WTC11 (cell line): ENCODE measurements around the gene MED12L. TPM values are rescaled to one million over a fixed set of nuclear protein-coding genes. Genes with fewer than 3 reads are reported as not detected.
A peak's percentile ranks its signal among the peaks of the same experiment; 100 is the strongest.

ENCODE experiments used
- ATAC-seq: fragments of 200-7000 bp; cut with Tn5 transposase; 2 replicates; pipeline ENCODE4 v1.10.0; 2021; ENCODE audit warnings: mild to moderate bottlenecking, moderate library complexity
- CTCF ChIA-PET: fragments of 300-600 bp; sonication (Branson Sonifier 250); formaldehyde crosslinking; loops from one replicate; lab custom pipeline; 2021; ENCODE audit warnings: antibody characterized with exemption; lab: Charles Lee
- POLR2A ChIA-PET: fragments of 350-600 bp; sonication (Branson Sonifier 250); formaldehyde crosslinking; loops from one replicate; lab custom pipeline; 2021; ENCODE audit warnings: antibody characterized with exemption; lab: Charles Lee
- DNase-seq: peaks from one replicate; pipeline ENCODE4 v3.0.0; 2021; ENCODE audit warnings: low spot score
- H3K27ac Mint-ChIP-seq: 2 replicates; pipeline ENCODE4 v1.8.0; 2021; ENCODE audit warnings: mixed read lengths
- H3K27me3 Mint-ChIP-seq: 2 replicates; pipeline ENCODE4 v1.8.0; 2021; ENCODE audit warnings: low read depth, mild to moderate bottlenecking, moderate library complexity, mixed read lengths
- H3K36me3 Mint-ChIP-seq: 2 replicates; pipeline ENCODE4 v1.8.0; 2021; ENCODE audit warnings: mixed read lengths
- H3K4me1 Mint-ChIP-seq: 2 replicates; pipeline ENCODE4 v1.8.0; 2022; ENCODE audit warnings: mixed read lengths
- H3K4me3 Mint-ChIP-seq: 2 replicates; pipeline ENCODE4 v1.8.0; 2021; ENCODE audit warnings: mild to moderate bottlenecking, moderate library complexity, mixed read lengths
- H3K9me3 Mint-ChIP-seq: 2 replicates; pipeline ENCODE4 v1.8.0; 2021; ENCODE audit warnings: mixed read lengths
- E2F1 ChIP-seq: sonication (generic); formaldehyde crosslinking; IDR thresholded peaks from 2 replicates; pipeline ENCODE4 v1.8.0; 2022; ENCODE audit warnings: mild to moderate bottlenecking, missing genetic modification reagents
- ELF4 ChIP-seq: sonication (generic); formaldehyde crosslinking; IDR thresholded peaks from 2 replicates; pipeline ENCODE4 v1.8.1; 2022; ENCODE audit warnings: low read depth, mild to moderate bottlenecking, moderate library complexity, missing genetic modification reagents
- FOXP4 ChIP-seq: sonication (generic); formaldehyde crosslinking; IDR thresholded peaks from 2 replicates; pipeline ENCODE4 v1.8.0; 2022; ENCODE audit warnings: mild to moderate bottlenecking, missing genetic modification reagents
- GTF2I ChIP-seq: fragments of 250-450 bp; sonication (Bioruptor Pico); conservative IDR thresholded peaks from 2 replicates; pipeline ENCODE4 v1.4.0; 2021; ENCODE audit warnings: mild to moderate bottlenecking
- HMGXB4 ChIP-seq: sonication (generic); formaldehyde crosslinking; IDR thresholded peaks from 2 replicates; pipeline ENCODE4 v1.8.1; 2023; ENCODE audit warnings: mild to moderate bottlenecking, moderate library complexity, missing genetic modification reagents
- JUN ChIP-seq: sonication (generic); formaldehyde crosslinking; IDR thresholded peaks from 2 replicates; pipeline ENCODE4 v1.8.0; 2023; ENCODE audit warnings: mild to moderate bottlenecking, missing genetic modification reagents
- PRDM15 ChIP-seq: sonication (generic); formaldehyde crosslinking; IDR thresholded peaks from 2 replicates; pipeline ENCODE4 v1.8.0; 2022; ENCODE audit warnings: missing genetic modification reagents
- ZMAT4 ChIP-seq: fragments of 250-450 bp; sonication (Bioruptor Pico); IDR thresholded peaks from 2 replicates; pipeline ENCODE4 v1.9.0; 2021; ENCODE audit warnings: mild to moderate bottlenecking
- ZNF121 ChIP-seq: sonication (generic); formaldehyde crosslinking; IDR thresholded peaks from 2 replicates; pipeline ENCODE4 v1.8.0; 2023; ENCODE audit warnings: missing genetic modification reagents
- ZNF219 ChIP-seq: sonication (generic); formaldehyde crosslinking; IDR thresholded peaks from 2 replicates; pipeline ENCODE4 v1.8.0; 2023; ENCODE audit warnings: missing genetic modification reagents, mild to moderate bottlenecking, borderline replicate concordance
- total RNA-seq: library from RNA; stranded (reverse); gene quantifications from 3 replicates; pipeline ENCODE4 v1.2.3, GENCODE V29; 2021

MED12L gene
- total RNA-seq, 1 experiment from 2014 or later = 27.4 TPM

- H3K4me1 Mint-ChIP-seq = peaks cover 41% of the 10 kb centered on the region
- DNase-seq (no peak), ATAC-seq (no peak)
- no peak overlapping the region for H3K27ac Mint-ChIP-seq
- CTCF ChIA-PET = interaction anchor here (0.7 to 3.3 kb wide), 7 partner anchors 18 to 305 kb away, joined by 3 to 19 read pairs (median 6); no protein-coding TSS in a partner anchor
- H3K4me3 Mint-ChIP-seq = peak overlapping the region; percentile 79
- TF ChIP-seq GTF2I (CRISPR knock-in tag) (peak; percentile 80; the same call in 1 of the 2 replicates), ELF4 (CRISPR knock-in tag) (no peak), E2F1 (CRISPR knock-in tag) (no peak), JUN (no peak)
- peaks cover 20% of the 10 kb centered on the region for H3K27me3 Mint-ChIP-seq
- POLR2A ChIA-PET = no interaction called here
- no peaks in the 10 kb centered on the region for H3K9me3 Mint-ChIP-seq
- no peaks in the 10 kb centered on the region for H3K36me3 Mint-ChIP-seq
Observed at GRCh38 chr3:151084893-151085226, 604 bp upstream of the MED12L start.

DNA sequence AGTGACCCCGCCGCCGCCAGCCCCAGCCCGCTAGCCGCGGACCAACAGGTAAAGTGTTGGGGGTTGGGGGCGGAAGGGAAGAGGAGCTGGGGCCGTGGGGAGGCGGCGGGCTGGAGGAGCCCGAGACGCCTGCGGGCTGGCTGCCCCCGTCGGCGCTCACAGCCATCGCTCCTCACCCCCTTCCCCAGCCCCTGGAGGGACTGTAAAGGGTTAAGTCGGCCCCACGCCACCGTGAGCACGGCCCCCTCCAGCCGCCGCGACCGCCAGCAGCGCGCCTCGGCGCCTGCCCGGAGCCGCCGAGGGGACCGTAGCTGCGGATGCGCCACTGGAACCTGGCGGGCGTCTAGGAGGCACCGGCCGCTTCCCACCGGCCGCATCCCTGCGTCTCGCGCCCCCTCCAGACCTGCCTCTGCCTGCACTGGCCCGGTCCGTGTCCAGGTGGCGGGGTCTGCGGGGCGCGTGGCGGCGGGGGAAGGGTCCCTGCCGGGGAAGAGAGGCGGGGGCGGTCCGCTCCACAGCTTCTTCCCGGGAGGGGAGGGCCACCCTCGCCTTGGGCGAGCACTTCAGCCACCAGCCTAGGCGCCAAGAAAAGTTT is 522 bp downstream of the MED12L start:
- H3K36me3 Mint-ChIP-seq = no peaks in the 10 kb centered on the region
- DNase-seq (peak; percentile 57), ATAC-seq (peak; percentile 24)
- H3K4me1 Mint-ChIP-seq = peaks cover 51% of the 10 kb centered on the region
- H3K9me3 Mint-ChIP-seq = no peaks in the 10 kb centered on the region
- TF ChIP-seq ZNF121 (CRISPR knock-in tag) (0 out of 2 replicates have a peak, but pooled peaks have one; percentile 6), JUN (0 out of 2 replicates have a peak, but pooled peaks have one; percentile 14), ZNF219 (no peak), PRDM15 (CRISPR knock-in tag) (peak; percentile 7; the same call in 1 of the 2 replicates), HMGXB4 (no peak), ZMAT4 (no peak), FOXP4 (CRISPR knock-in tag) (0 out of 2 replicates have a peak, but pooled peaks have one; percentile 12)
- CTCF ChIA-PET = interaction anchor here (0.6 to 3.3 kb wide), 21 partner anchors 11 to 1467 kb away, joined by 3 to 19 read pairs (median 4); no protein-coding TSS in a partner anchor
- POLR2A ChIA-PET = interaction anchor here (0.5 to 1.8 kb wide), 6 partner anchors 9 to 323 kb away, joined by 3 to 7 read pairs (median 4); partner anchors contain the start of gene SIAH2
- no peak overlapping the region for H3K27ac Mint-ChIP-seq
- peaks cover 20% of the 10 kb centered on the region for H3K27me3 Mint-ChIP-seq
- peak overlapping the region; percentile 94 for H3K4me3 Mint-ChIP-seq
